ENCODE results near the gene MAML3.

The MAML3 gene

GRCh38 chr4:140018931-140019618 is 134.9 kb downstream of the MAML3 start:
- in situ Hi-C loops (cut with MboI; ENCODE audit: low sequenced_read_pairs) = loop anchor here (25.0 kb wide), 1 partner anchor 343 kb away; the partner anchor contains the start of gene SCOC

GRCh38 chr4:140014284-140014683 is 139.7 kb downstream of the MAML3 start:
- in situ Hi-C loops (cut with MboI; ENCODE audit: low sequenced_read_pairs) = loop anchor here (25.0 kb wide), 1 partner anchor 348 kb away; the partner anchor contains the start of gene SCOC

- in situ Hi-C loops (cut with MboI; ENCODE audit: low sequenced_read_pairs) = loop anchor here (25.0 kb wide), 1 partner anchor 349 kb away; the partner anchor contains the start of gene SCOC
These were observed 141.1 kb downstream of the MAML3 start for GRCh38 chr4:140012688-140013486.

- in situ Hi-C loops (cut with MboI; ENCODE audit: low sequenced_read_pairs) = loop anchor here (25.0 kb wide), 1 partner anchor 357 kb away; the partner anchor contains the start of gene SCOC
These were observed 148.3 kb downstream of the MAML3 start for GRCh38 chr4:140005699-140006098.

GRCh38 chr4:140004922-140005627 is 148.9 kb downstream of the MAML3 start:
- in situ Hi-C loops (cut with MboI; ENCODE audit: low sequenced_read_pairs) = loop anchor here (25.0 kb wide), 1 partner anchor 357 kb away; the partner anchor contains the start of gene SCOC

- in situ Hi-C loops (cut with MboI; ENCODE audit: low sequenced_read_pairs) = loop anchor here (25.0 kb wide), 1 partner anchor 358 kb away; the partner anchor contains the start of gene SCOC
These were observed 149.5 kb downstream of the MAML3 start for GRCh38 chr4:140004549-140004895.

- in situ Hi-C loops (cut with MboI; ENCODE audit: low sequenced_read_pairs) = loop anchor here (25.0 kb wide), 1 partner anchor 358 kb away; the partner anchor contains the start of gene SCOC
These were observed 150.0 kb downstream of the MAML3 start for GRCh38 chr4:140003876-140004548.

GRCh38 chr4:140000232-140000631 is 153.8 kb downstream of the MAML3 start:
- in situ Hi-C loops (cut with MboI; ENCODE audit: low sequenced_read_pairs) = loop anchor here (25.0 kb wide), 1 partner anchor 362 kb away; the partner anchor contains the start of gene SCOC

GRCh38 chr4:139988863-139989765 is 164.9 kb downstream of the MAML3 start:
- in situ Hi-C loops (cut with MboI; ENCODE audit: low sequenced_read_pairs) = no loop called here

GRCh38 chr4:139987502-139987850 is 166.5 kb downstream of the MAML3 start:
- in situ Hi-C loops (cut with MboI; ENCODE audit: low sequenced_read_pairs) = no loop called here

GRCh38 chr4:139986689-139987501 is 167.1 kb downstream of the MAML3 start:
- in situ Hi-C loops (cut with MboI; ENCODE audit: low sequenced_read_pairs) = no loop called here

- in situ Hi-C loops (cut with MboI; ENCODE audit: low sequenced_read_pairs) = no loop called here
These were observed 167.9 kb downstream of the MAML3 start for GRCh38 chr4:139986106-139986505.

- in situ Hi-C loops (cut with MboI; ENCODE audit: low sequenced_read_pairs) = no loop called here
These were observed 168.6 kb downstream of the MAML3 start for GRCh38 chr4:139985401-139985800.

GRCh38 chr4:139984471-139984870 is 169.5 kb downstream of the MAML3 start:
- in situ Hi-C loops (cut with MboI; ENCODE audit: low sequenced_read_pairs) = no loop called here

- in situ Hi-C loops (cut with MboI; ENCODE audit: low sequenced_read_pairs) = no loop called here
These were observed 175.3 kb downstream of the MAML3 start for GRCh38 chr4:139978692-139979091.

- in situ Hi-C loops (cut with MboI; ENCODE audit: low sequenced_read_pairs) = no loop called here
These were observed 176.0 kb downstream of the MAML3 start for GRCh38 chr4:139977838-139978609.

GRCh38 chr4:139975830-139976272 is 178.1 kb downstream of the MAML3 start:
- in situ Hi-C loops (cut with MboI; ENCODE audit: low sequenced_read_pairs) = no loop called here

GRCh38 chr4:139973616-139974015 is 180.4 kb downstream of the MAML3 start:
- in situ Hi-C loops (cut with MboI; ENCODE audit: low sequenced_read_pairs) = no loop called here

Measured in HL-60/S4 treated with phorbol 12-myristate 13-acetate at 8.2 ng/mL for 4 days and 3 days (cell line).